Endothelial cell of umbilical vein (primary cell): ENCODE data around the gene ELOA.

Experiments used
- CTCF ChIP-seq, 2 donors: IDR thresholded peaks; 1 replicate in 1 of 2; 2 replicates in 1 of 2; pipeline ENCODE4 v1.5.1; 2011; ENCODE audit warnings: low read length in 2 of 2, mild to moderate bottlenecking in 2 of 2, moderate library complexity in 2 of 2, control low read depth in 1 of 2, inconsistent platforms in 1 of 2, low read depth in 1 of 2; ENCODE audit not compliant: insufficient read depth in 1 of 2; ENCODE audit errors: extremely low read depth in 1 of 2
- EZH2 ChIP-seq: IDR thresholded peaks from 2 replicates; pipeline ENCODE4 v1.6.1; 2012; ENCODE audit warnings: borderline replicate concordance, low read depth, mild to moderate bottlenecking, moderate library complexity, low read length, inconsistent platforms; ENCODE audit not compliant: severe bottlenecking
- JUN ChIP-seq: IDR thresholded peaks from 2 replicates; pipeline ENCODE4 v1.6.1; 2011; ENCODE audit warnings: borderline replicate concordance, low read depth; ENCODE audit not compliant: insufficient read length, insufficient read depth
- MYC ChIP-seq: IDR thresholded peaks from one replicate; pipeline ENCODE4 v1.6.1; 2011; ENCODE audit warnings: mild to moderate bottlenecking, low read depth, low read length
- POLR2A ChIP-seq: IDR thresholded peaks from 2 replicates; pipeline ENCODE4 v1.6.1; 2012; ENCODE audit warnings: low read depth, mild to moderate bottlenecking, control low read depth, low read length
- POLR2AphosphoS5 ChIP-seq: IDR thresholded peaks from 2 replicates; pipeline ENCODE4 v1.6.1; 2012; ENCODE audit warnings: low read depth, mild to moderate bottlenecking, control low read depth, low read length, moderate library complexity; ENCODE audit not compliant: insufficient read depth

DNA sequence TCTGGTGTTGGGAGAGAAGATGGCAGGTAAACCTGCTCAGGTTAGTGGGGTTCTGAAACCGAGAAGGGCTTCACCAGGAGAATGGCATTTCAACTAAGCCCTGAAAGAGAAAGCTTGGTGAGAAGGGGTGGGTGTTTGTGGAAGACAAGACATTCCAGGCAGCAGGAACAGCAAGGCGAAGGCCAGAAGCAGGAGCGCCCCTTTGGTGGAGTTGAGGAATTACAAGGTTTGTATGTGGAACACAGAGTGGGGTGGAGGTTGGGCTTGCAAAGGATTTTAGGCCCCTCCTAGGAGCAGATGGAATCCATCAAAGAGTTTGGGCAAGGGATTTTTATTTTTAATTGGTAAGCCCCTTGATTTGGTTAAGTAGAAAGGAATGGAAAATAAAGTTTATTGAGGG is 24.8 kb upstream of the ELOA start:
- TF ChIP-seq POLR2A (no peak), CTCF (IDR thresholded peaks at IDR 0.05; ENCODE audit: extremely low read depth in 1 of 2, insufficient read depth in 1 of 2, low read depth in 1 of 2, low read length in 2 of 2) (peak; percentile 43 to 55), EZH2 (no peak), MYC (no peak), POLR2AphosphoS5 (no peak), JUN (no peak)
